HepG2 (cell line): Measurements from ENCODE around the gene VN1R2. TPM values are rescaled to one million over a fixed set of nuclear protein-coding genes. Genes with fewer than 3 reads are reported as not detected.

ENCODE experiments used
- ATAC-seq: fragments of 200-7000 bp; cut with Tn5 transposase; 3 replicates; pipeline ENCODE4 v1.9.1; 2020; ENCODE audit warnings: mild to moderate bottlenecking, moderate library complexity
- BruUV-seq: library from RNA; stranded (reverse); fragments of 400-500 nt; replicated peaks from 2 replicates; lab custom pipeline; 2021; lab: Mats Ljungman, UMichigan
- CTCF ChIA-PET: fragments of 300-600 bp; formaldehyde crosslinking; extraction: SDS; loops from one replicate; lab custom pipeline; 2021; ENCODE audit warnings: low total read pairs, inconsistent platforms, low intra/inter-chr PET ratio; lab: Yijun Ruan, JAX
- POLR2A ChIA-PET: fragments of 350-600 bp; sonication (Branson Sonifier 250); formaldehyde crosslinking; loops from one replicate; lab custom pipeline; 2020; ENCODE audit warnings: antibody characterized with exemption, inconsistent platforms; lab: Yijun Ruan, JAX
- DNase-seq: peaks from one replicate; pipeline ENCODE4 v3.0.0-alpha.2; 2015; ENCODE audit warnings: low spot score
- FAIRE-seq: peaks from 3 replicates; lab custom pipeline; 2011; peaks lifted over from hg19 to GRCh38; lab: Jason Lieb, UNC
- H2AFZ ChIP-seq: one replicate; pipeline ENCODE4 v1.6.1; 2011; ENCODE audit warnings: low read length, inconsistent platforms
- H3K27ac ChIP-seq: fragments of 300-600 bp; 3 replicates; pipeline ENCODE4 v1.8.0; 2011; ENCODE audit warnings: mixed run types, mild to moderate bottlenecking, mixed read lengths, low read length, inconsistent platforms; ENCODE audit not compliant: insufficient read depth; ENCODE audit errors: extremely low read length
- H3K27me3 ChIP-seq, 2 experiments: fragments of 200-600 bp in 1 of 2; 2 replicates in 1 of 2; 3 replicates in 1 of 2; pipeline versions ENCODE4 v1.6.0 to v1.8.0; 2011; ENCODE audit warnings: low read length in 2 of 2, mild to moderate bottlenecking in 2 of 2, moderate library complexity in 2 of 2, inconsistent platforms in 1 of 2; ENCODE audit not compliant: insufficient read depth in 2 of 2, control insufficient read depth in 1 of 2
- H3K36me3 ChIP-seq, 2 experiments: fragments of 200-600 bp in 1 of 2; replicated peaks in 1 of 2; 2 replicates in 1 of 2; 3 replicates in 1 of 2; pipeline versions ENCODE4 v1.5.1 to v1.8.0; 2011; ENCODE audit warnings: low read length in 2 of 2, inconsistent platforms in 1 of 2; ENCODE audit not compliant: insufficient read depth in 2 of 2, control insufficient read depth in 1 of 2
- H3K4me1 ChIP-seq: 2 replicates; pipeline ENCODE4 v1.5.1; 2012; ENCODE audit warnings: low read length, inconsistent platforms; ENCODE audit not compliant: insufficient read depth
- H3K4me2 ChIP-seq: 2 replicates; pipeline ENCODE4 v1.6.0; 2011; ENCODE audit warnings: low read depth, low read length, inconsistent platforms
- H3K4me3 ChIP-seq, 3 experiments: fragments of 200-600 bp in 1 of 3; sonication (generic), shearing (Covaris generic) in 1 of 3; replicated peaks in 1 of 3; 2 replicates each; pipeline ENCODE4 v1.5.1; 2011 to 2016; ENCODE audit warnings: low read length in 3 of 3, inconsistent platforms in 2 of 3, low read depth in 2 of 3, mild to moderate bottlenecking in 2 of 3, control low read depth in 1 of 3, mixed read lengths in 1 of 3; ENCODE audit not compliant: insufficient read depth in 1 of 3
- H3K79me2 ChIP-seq: one replicate; pipeline ENCODE4 v1.6.1; 2011; ENCODE audit warnings: low read length, inconsistent platforms; ENCODE audit not compliant: insufficient read depth
- H3K9ac ChIP-seq: 2 replicates; pipeline ENCODE4 v1.6.0; 2011; ENCODE audit warnings: mild to moderate bottlenecking, low read depth, low read length, inconsistent platforms; ENCODE audit not compliant: insufficient read depth
- H3K9me3 ChIP-seq: 2 replicates; pipeline ENCODE4 v1.5.1; 2012; ENCODE audit warnings: mild to moderate bottlenecking, low read length
- H4K20me1 ChIP-seq: 2 replicates; pipeline ENCODE4 v1.6.0; 2011; ENCODE audit warnings: inconsistent platforms, mild to moderate bottlenecking, low read length, moderate library complexity; ENCODE audit not compliant: insufficient read depth
- HNRNPUL1 ChIP-seq: fragments of 200-400 bp; formaldehyde crosslinking; IDR thresholded peaks from 2 replicates; pipeline ENCODE4 v1.6.1; 2017; ENCODE audit warnings: low read depth, mild to moderate bottlenecking, low read length, moderate library complexity
- JUNB ChIP-seq: sonication (generic); formaldehyde crosslinking; IDR thresholded peaks from 2 replicates; pipeline ENCODE4 v1.8.0; 2022; ENCODE audit warnings: missing genetic modification reagents, mild to moderate bottlenecking, borderline replicate concordance
- MZF1 ChIP-seq: sonication (generic); formaldehyde crosslinking; IDR thresholded peaks from 2 replicates; pipeline ENCODE4 v1.8.1; 2023; ENCODE audit warnings: mild to moderate bottlenecking, missing genetic modification reagents, borderline replicate concordance
- RAD21 ChIP-seq: fragments of 450-650 bp; formaldehyde crosslinking; IDR thresholded peaks from 2 replicates; pipeline ENCODE4 v1.5.0; 2020; ENCODE audit warnings: mild to moderate bottlenecking
- RFXANK ChIP-seq: IDR thresholded peaks from 2 replicates; pipeline ENCODE4 v1.6.1; 2016
- SPEN ChIP-seq: sonication (generic); formaldehyde crosslinking; IDR thresholded peaks from 2 replicates; pipeline ENCODE4 v1.5.1; 2020; ENCODE audit warnings: low read depth, mild to moderate bottlenecking, missing genetic modification reagents
- TP53 ChIP-seq: sonication (generic); formaldehyde crosslinking; conservative IDR thresholded peaks from 2 replicates; pipeline ENCODE4 v1.4.0; 2020; ENCODE audit warnings: missing genetic modification reagents
- ZNF34 ChIP-seq: sonication (generic); formaldehyde crosslinking; IDR thresholded peaks from 2 replicates; pipeline ENCODE4 v1.4.0; 2020; ENCODE audit warnings: mild to moderate bottlenecking, missing genetic modification reagents, borderline replicate concordance
- ZNF570 ChIP-seq: sonication (generic); formaldehyde crosslinking; IDR thresholded peaks from 2 replicates; pipeline ENCODE4 v1.4.0; 2020; ENCODE audit warnings: mild to moderate bottlenecking, missing genetic modification reagents, borderline replicate concordance
- ZNF598 ChIP-seq: sonication (generic); formaldehyde crosslinking; IDR thresholded peaks from 2 replicates; pipeline ENCODE4 v1.5.1; 2020; ENCODE audit warnings: mild to moderate bottlenecking, missing genetic modification reagents, borderline replicate concordance
- WGBS: methylation state at CpG from one replicate; pipeline ENCODE4 v1.1.6; 2017; ENCODE audit warnings: low lambda C conversion rate; 5-methylcytosine and 5-hydroxymethylcytosine counted together
- in situ Hi-C: cut with HindIII; loops from 2 replicates; pipeline ENCODE4 v1.10.0; 2017; ENCODE audit warnings: low pct_unique_long_range_greater_than_20kb; ENCODE audit not compliant: extremely low pct_ligation_motif_present
- intact Hi-C: fragments of 100-400 bp; cut with micrococcal nuclease; formaldehyde crosslinking; loops from one replicate; pipeline ENCODE4 v1.10.0; 2022; ENCODE audit not compliant: unreplicated experiment
- polyA plus RNA-seq, 8 experiments: library from polyadenylated mRNA; depleted of rRNA in 3 of 8; stranded (reverse) in 7 of 8; unstranded in 1 of 8; fragments of >200 nt; fragmentation: Illumina TruSeq in 4 of 8; extraction: Trizol in 4 of 8; gene quantifications; 2 replicates each; pipeline versions ENCODE4 v1.2.1 to v1.2.3, GENCODE V29; 2011 to 2016; ENCODE audit warnings: low read depth in 4 of 8, missing spikeins in 1 of 8, mixed read lengths in 1 of 8; ENCODE audit not compliant: insufficient read depth in 1 of 8
- total RNA-seq, 5 experiments: library from RNA; depleted of rRNA; stranded (reverse); fragments of >200 nt; fragmentation: Illumina TruSeq; extraction: Trizol; gene quantifications; 2 replicates each; pipeline ENCODE4 v1.2.3, GENCODE V29; 2016; ENCODE audit warnings: low read depth in 1 of 5
- TF ChIP-seq, protein P1 (sequence below), 2 experiments: sonication (generic) in 1 of 2; formaldehyde crosslinking in 1 of 2; IDR thresholded peaks; 2 replicates each; pipeline versions ENCODE4 v1.6.1 to v1.9.0; 2014 to 2022; ENCODE audit warnings: antibody characterized with exemption in 1 of 2, borderline replicate concordance in 1 of 2, inconsistent platforms in 1 of 2, low read depth in 1 of 2, missing genetic modification reagents in 1 of 2
- TF ChIP-seq, protein P2 (sequence below): IDR thresholded peaks from 2 replicates; pipeline ENCODE4 v1.6.1; 2012; ENCODE audit warnings: low read depth, low read length, improper control_type of control experiment
- TF ChIP-seq, protein P3 (sequence below): sonication (generic); formaldehyde crosslinking; IDR thresholded peaks from 2 replicates; pipeline ENCODE4 v1.4.0; 2020; ENCODE audit warnings: missing genetic modification reagents, mild to moderate bottlenecking, borderline replicate concordance

The VN1R2 gene
- total and polyA plus RNA-seq, 2 of the 13 experiments (the other 11 are each of a cell fraction or from before 2014, with no cell fraction given): not detected

DNA sequence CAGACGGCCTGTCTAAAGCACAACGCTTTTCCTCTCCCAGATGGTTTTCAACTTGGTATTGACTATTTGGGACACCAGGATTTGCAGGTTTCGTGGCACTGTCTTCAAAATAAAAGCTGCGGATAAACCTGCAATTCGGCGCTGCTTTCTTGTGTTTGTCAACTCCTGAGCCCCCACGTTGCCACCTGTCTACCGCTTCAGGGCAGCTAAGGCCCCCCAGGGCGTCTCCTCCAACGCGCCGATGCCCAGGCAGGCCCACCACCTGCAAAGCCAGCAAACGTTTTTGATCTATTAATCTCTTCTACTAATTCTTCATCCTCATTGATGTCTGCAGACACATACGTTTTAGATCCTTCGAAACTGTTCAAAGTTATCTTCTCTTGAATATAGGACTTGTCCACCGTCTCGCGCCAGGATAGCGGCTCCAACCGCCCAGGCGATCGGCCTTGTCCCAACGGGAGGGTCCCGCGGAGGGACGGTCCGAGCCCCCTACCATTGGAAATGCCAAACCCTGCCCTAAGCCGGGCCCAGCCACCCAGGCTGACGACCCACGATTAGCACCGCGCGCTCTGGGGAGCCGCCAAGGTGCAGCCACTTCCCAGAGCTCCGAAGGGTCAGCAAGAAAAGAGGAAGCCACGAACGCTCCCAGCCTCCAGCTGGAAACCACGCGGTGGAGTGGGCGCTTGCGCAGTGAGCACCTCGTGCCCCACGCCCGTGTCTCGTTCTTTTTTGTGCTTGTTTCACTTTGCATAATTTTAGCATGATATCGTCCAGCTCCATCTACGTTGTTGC is 32.9 kb downstream of the VN1R2 start:
- H3K27me3 ChIP-seq: no peaks in the 10 kb centered on the region; a peak in 1 of 5 replicates
- H3K4me3 ChIP-seq: no peak overlapping the region
- H3K9ac ChIP-seq: no peak overlapping the region
- POLR2A ChIA-PET: no interaction called here
- no peak overlapping the region for H3K27ac ChIP-seq
- H3K79me2 ChIP-seq: no peaks in the 10 kb centered on the region
- ATAC-seq (no peak), FAIRE-seq (no peak), DNase-seq (no peak)
- CTCF ChIA-PET: no interaction called here
- no peaks in the 10 kb centered on the region for H3K36me3 ChIP-seq
- H2AFZ ChIP-seq: no peak overlapping the region
- no TSS peak for BruUV-seq
- H3K4me1 ChIP-seq: no peaks in the 10 kb centered on the region
- in situ Hi-C loops: no loop called here
- intact Hi-C loops: no loop called here
- peaks cover 46% of the 10 kb centered on the region for H3K9me3 ChIP-seq
- H3K4me2 ChIP-seq: no peak overlapping the region
- 64% methylated on average over 46 of the region's 47 CpGs for WGBS
- no peaks in the 10 kb centered on the region for H4K20me1 ChIP-seq
- TF ChIP-seq MZF1 (CRISPR knock-in tag) (no peak), TP53 (CRISPR knock-in tag) (no peak), HNRNPUL1 (no peak), RFXANK (no peak), ZNF34 (no peak), JUNB (CRISPR knock-in tag) (no peak), SPEN (no peak), ZNF598 (no peak), RAD21 (CRISPR knock-in tag) (no peak), ZNF570 (CRISPR knock-in tag) (no peak)
- TF ChIP-seq, protein P1, sequence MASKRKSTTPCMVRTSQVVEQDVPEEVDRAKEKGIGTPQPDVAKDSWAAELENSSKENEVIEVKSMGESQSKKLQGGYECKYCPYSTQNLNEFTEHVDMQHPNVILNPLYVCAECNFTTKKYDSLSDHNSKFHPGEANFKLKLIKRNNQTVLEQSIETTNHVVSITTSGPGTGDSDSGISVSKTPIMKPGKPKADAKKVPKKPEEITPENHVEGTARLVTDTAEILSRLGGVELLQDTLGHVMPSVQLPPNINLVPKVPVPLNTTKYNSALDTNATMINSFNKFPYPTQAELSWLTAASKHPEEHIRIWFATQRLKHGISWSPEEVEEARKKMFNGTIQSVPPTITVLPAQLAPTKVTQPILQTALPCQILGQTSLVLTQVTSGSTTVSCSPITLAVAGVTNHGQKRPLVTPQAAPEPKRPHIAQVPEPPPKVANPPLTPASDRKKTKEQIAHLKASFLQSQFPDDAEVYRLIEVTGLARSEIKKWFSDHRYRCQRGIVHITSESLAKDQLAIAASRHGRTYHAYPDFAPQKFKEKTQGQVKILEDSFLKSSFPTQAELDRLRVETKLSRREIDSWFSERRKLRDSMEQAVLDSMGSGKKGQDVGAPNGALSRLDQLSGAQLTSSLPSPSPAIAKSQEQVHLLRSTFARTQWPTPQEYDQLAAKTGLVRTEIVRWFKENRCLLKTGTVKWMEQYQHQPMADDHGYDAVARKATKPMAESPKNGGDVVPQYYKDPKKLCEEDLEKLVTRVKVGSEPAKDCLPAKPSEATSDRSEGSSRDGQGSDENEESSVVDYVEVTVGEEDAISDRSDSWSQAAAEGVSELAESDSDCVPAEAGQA (IDR thresholded peaks at IDR 0.05; ENCODE audit: low read depth): no peak
- TF ChIP-seq, protein P1 (CRISPR knock-in tag; IDR thresholded peaks at IDR 0.05; ENCODE audit: borderline replicate concordance): no peak
- TF ChIP-seq, protein P2, sequence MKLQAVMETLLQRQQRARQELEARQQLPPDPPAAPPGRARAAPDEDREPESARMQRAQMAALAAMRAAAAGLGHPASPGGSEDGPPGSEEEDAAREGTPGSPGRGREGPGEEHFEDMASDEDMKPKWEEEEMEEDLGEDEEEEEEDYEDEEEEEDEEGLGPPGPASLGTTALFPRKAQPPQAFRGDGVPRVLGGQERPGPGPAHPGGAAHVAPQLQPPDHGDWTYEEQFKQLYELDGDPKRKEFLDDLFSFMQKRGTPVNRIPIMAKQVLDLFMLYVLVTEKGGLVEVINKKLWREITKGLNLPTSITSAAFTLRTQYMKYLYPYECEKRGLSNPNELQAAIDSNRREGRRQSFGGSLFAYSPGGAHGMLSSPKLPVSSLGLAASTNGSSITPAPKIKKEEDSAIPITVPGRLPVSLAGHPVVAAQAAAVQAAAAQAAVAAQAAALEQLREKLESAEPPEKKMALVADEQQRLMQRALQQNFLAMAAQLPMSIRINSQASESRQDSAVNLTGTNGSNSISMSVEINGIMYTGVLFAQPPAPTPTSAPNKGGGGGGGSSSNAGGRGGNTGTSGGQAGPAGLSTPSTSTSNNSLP: no peak
- TF ChIP-seq, protein P3, sequence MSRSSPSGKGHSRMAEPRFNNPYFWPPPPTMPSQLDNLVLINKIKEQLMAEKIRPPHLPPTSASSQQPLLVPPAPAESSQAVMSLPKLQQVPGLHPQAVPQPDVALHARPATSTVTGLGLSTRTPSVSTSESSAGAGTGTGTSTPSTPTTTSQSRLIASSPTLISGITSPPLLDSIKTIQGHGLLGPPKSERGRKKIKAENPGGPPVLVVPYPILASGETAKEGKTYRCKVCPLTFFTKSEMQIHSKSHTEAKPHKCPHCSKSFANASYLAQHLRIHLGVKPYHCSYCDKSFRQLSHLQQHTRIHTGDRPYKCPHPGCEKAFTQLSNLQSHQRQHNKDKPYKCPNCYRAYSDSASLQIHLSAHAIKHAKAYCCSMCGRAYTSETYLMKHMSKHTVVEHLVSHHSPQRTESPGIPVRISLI (CRISPR knock-in tag): no peak
